Astrocyte (in vitro differentiated cells and primary cell): ENCODE data around the gene RPAIN.

Experiments used
- CTCF ChIP-seq: IDR thresholded peaks from 2 replicates; pipeline ENCODE4 v1.5.1; 2011; ENCODE audit warnings: low read depth, mild to moderate bottlenecking, inconsistent platforms, low read length, moderate library complexity; ENCODE audit not compliant: insufficient read depth
- EZH2 ChIP-seq: IDR thresholded peaks from 2 replicates; pipeline ENCODE4 v1.6.1; 2012; ENCODE audit warnings: mild to moderate bottlenecking, low read length, inconsistent platforms; ENCODE audit not compliant: insufficient read depth

GRCh38 chr17:5416901-5417300, 3.1 kb upstream of the RPAIN start:
- TF ChIP-seq CTCF = no peak
- TF ChIP-seq EZH2 = no peak
